HEK293T (cell line): ENCODE data around the gene HDAC9.

ENCODE experiments used
- BHLHE40 ChIP-seq: fragments of 450-650 bp; IDR thresholded peaks from 2 replicates; pipeline ENCODE4 v1.6.1; 2016; ENCODE audit warnings: mild to moderate bottlenecking, moderate library complexity, borderline replicate concordance
- ELF4 ChIP-seq: fragments of 450-650 bp; IDR thresholded peaks from 2 replicates; pipeline ENCODE4 v1.6.1; 2017; ENCODE audit warnings: antibody characterized with exemption
- FOXK2 ChIP-seq: fragments of 450-650 bp; IDR thresholded peaks from 2 replicates; pipeline ENCODE4 v1.6.1; 2016; ENCODE audit warnings: mild to moderate bottlenecking
- FOXM1 ChIP-seq: fragments of 450-650 bp; IDR thresholded peaks from 2 replicates; pipeline ENCODE4 v1.6.1; 2017; ENCODE audit warnings: mild to moderate bottlenecking, borderline replicate concordance
- HDGF ChIP-seq: fragments of 450-650 bp; IDR thresholded peaks from 2 replicates; pipeline ENCODE4 v1.6.1; 2017; ENCODE audit warnings: antibody characterized with exemption, borderline replicate concordance
- L3MBTL2 ChIP-seq: fragments of 450-650 bp; conservative IDR thresholded peaks from 2 replicates; pipeline ENCODE4 v1.6.1; 2016; ENCODE audit warnings: mild to moderate bottlenecking
- LEF1 ChIP-seq: fragments of 450-650 bp; IDR thresholded peaks from 2 replicates; pipeline ENCODE4 v1.6.1; 2017; ENCODE audit warnings: mild to moderate bottlenecking, borderline replicate concordance
- NFRKB ChIP-seq: fragments of 450-650 bp; IDR thresholded peaks from 2 replicates; pipeline ENCODE4 v1.6.1; 2016; ENCODE audit warnings: mild to moderate bottlenecking, moderate library complexity
- PKNOX1 ChIP-seq: fragments of 450-650 bp; IDR thresholded peaks from 2 replicates; pipeline ENCODE4 v1.6.1; 2016
- SP1 ChIP-seq: fragments of 450-650 bp; IDR thresholded peaks from 2 replicates; pipeline ENCODE4 v1.6.1; 2017
- SUZ12 ChIP-seq: fragments of 450-650 bp; IDR thresholded peaks from 2 replicates; pipeline ENCODE4 v1.6.1; 2016; ENCODE audit warnings: mild to moderate bottlenecking
- TARDBP ChIP-seq: fragments of 450-650 bp; IDR thresholded peaks from 2 replicates; pipeline ENCODE4 v1.6.1; 2016

GRCh38 chr7:18772567-18772965, 277.0 kb downstream of the HDAC9 start:
- no peak for TF ChIP-seq FOXM1
- TF ChIP-seq SUZ12: no peak
- no peak for TF ChIP-seq SP1
- no peak for TF ChIP-seq HDGF
- TF ChIP-seq LEF1: no peak
- no peak for TF ChIP-seq ELF4
- TF ChIP-seq FOXK2: no peak
- TF ChIP-seq TARDBP: no peak
- no peak for TF ChIP-seq BHLHE40
- TF ChIP-seq L3MBTL2: no peak
- TF ChIP-seq NFRKB: no peak
- TF ChIP-seq PKNOX1: no peak
